HCT116 (cell line): ENCODE results near the gene SNAPC2. TPM values are rescaled to one million over a fixed set of nuclear protein-coding genes. Genes with fewer than 3 reads are reported as not detected.

Experiments
- ATAC-seq: fragments of 200-7000 bp; cut with Tn5 transposase; 2 replicates; pipeline ENCODE4 v1.9.1; 2020; ENCODE audit warnings: mild to moderate bottlenecking, moderate library complexity
- BruUV-seq: library from RNA; stranded (reverse); fragments of 400-500 nt; replicated peaks from 2 replicates; lab custom pipeline; 2021; lab: Mats Ljungman, UMichigan
- CTCF ChIA-PET: fragments of 300-600 bp; sonication (Branson Sonifier 250); formaldehyde crosslinking; loops from one replicate; lab custom pipeline; 2021; ENCODE audit warnings: antibody characterized with exemption; lab: Charles Lee
- POLR2A ChIA-PET: fragments of 300-600, 350-600 bp; sonication (Branson Sonifier 250); formaldehyde crosslinking; loops from one replicate; lab custom pipeline; 2021; ENCODE audit warnings: antibody characterized with exemption; lab: Charles Lee
- RAD21 ChIA-PET, 2 experiments: fragments of 300-600 bp; sonication (Branson Sonifier 250); formaldehyde crosslinking; loops; one replicate each; lab custom pipeline; 2023; ENCODE audit warnings: low total read pairs in 2 of 2; ENCODE audit not compliant: uncharacterized antibody in 2 of 2, unreplicated experiment in 2 of 2, low non-redundant PET in 1 of 2; lab: Charles Lee
- DNase-seq: peaks from one replicate; pipeline ENCODE4 v3.0.0-alpha.2; 2010; ENCODE audit warnings: low read depth, low spot score
- H2AFZ ChIP-seq: fragments of 200-600 bp; shearing (Covaris generic), sonication (generic); 2 replicates; pipeline ENCODE4 v1.6.1; 2017; ENCODE audit warnings: low read depth, mixed run types, mixed read lengths, antibody characterized with exemption, low read length; ENCODE audit not compliant: poor library complexity, severe bottlenecking
- H3K27ac ChIP-seq: 2 replicates; pipeline ENCODE4 v1.5.1; 2012; ENCODE audit warnings: low read depth, low read length
- H3K27me3 ChIP-seq: fragments of 200-600 bp; sonication (generic); 2 replicates; pipeline ENCODE4 v1.6.1; 2016; ENCODE audit warnings: mixed run types, low read length, mixed read lengths; ENCODE audit not compliant: insufficient read depth
- H3K36me3 ChIP-seq, 2 experiments: fragments of 200-500 bp in 1 of 2; fragments of 200-600 bp in 1 of 2; sonication (Bioruptor generic) in 1 of 2; sonication (generic) in 1 of 2; 2 replicates each; pipeline versions ENCODE4 v1.5.1 to v1.6.1; 2014 to 2016; ENCODE audit warnings: low read length in 2 of 2, inconsistent platforms in 1 of 2, mixed read lengths in 1 of 2, mixed run types in 1 of 2; ENCODE audit not compliant: insufficient read depth in 2 of 2, control insufficient read depth in 1 of 2
- H3K4me1 ChIP-seq, 2 experiments: fragments of 200-600 bp in 1 of 2; sonication (generic) in 1 of 2; 2 replicates each; pipeline versions ENCODE4 v1.5.1 to v1.6.1; 2012 to 2017; ENCODE audit warnings: low read length in 2 of 2, inconsistent platforms in 1 of 2, mild to moderate bottlenecking in 1 of 2, mixed read lengths in 1 of 2, mixed run types in 1 of 2, moderate library complexity in 1 of 2; ENCODE audit not compliant: insufficient read depth in 2 of 2, control insufficient read depth in 1 of 2
- H3K4me2 ChIP-seq: fragments of 200-600 bp; sonication (generic); 2 replicates; pipeline ENCODE4 v1.6.1; 2017; ENCODE audit warnings: mixed run types, low read length, mixed read lengths
- H3K4me3 ChIP-seq, 2 experiments: fragments of 200-600 bp in 1 of 2; sonication (generic) in 1 of 2; replicated peaks in 1 of 2; 2 replicates each; pipeline ENCODE4 v1.5.1; 2011 to 2016; ENCODE audit warnings: low read length in 2 of 2, control low read depth in 1 of 2, low read depth in 1 of 2, mild to moderate bottlenecking in 1 of 2, mixed read lengths in 1 of 2, mixed run types in 1 of 2
- H3K79me2 ChIP-seq: fragments of 200-600 bp; sonication (generic); 2 replicates; pipeline ENCODE4 v1.6.1; 2017; ENCODE audit warnings: mild to moderate bottlenecking, mixed run types, low read length, moderate library complexity, mixed read lengths; ENCODE audit not compliant: insufficient read depth
- H3K9ac ChIP-seq: fragments of 200-600 bp; sonication (generic); 2 replicates; pipeline ENCODE4 v1.6.1; 2016; ENCODE audit warnings: low read length, mixed read lengths
- H3K9me2 ChIP-seq: fragments of 200-600 bp; sonication (generic), shearing (Covaris generic); 2 replicates; pipeline ENCODE4 v1.6.1; 2017; ENCODE audit warnings: mixed run types, mild to moderate bottlenecking, moderate library complexity; ENCODE audit not compliant: insufficient read depth
- H3K9me3 ChIP-seq, 2 experiments: fragments of 200-500 bp in 1 of 2; fragments of 200-600 bp in 1 of 2; sonication (Bioruptor generic) in 1 of 2; sonication (generic) in 1 of 2; 2 replicates each; pipeline ENCODE4 v1.6.1; 2014 to 2017; ENCODE audit warnings: low read length in 2 of 2, mixed read lengths in 2 of 2, inconsistent platforms in 1 of 2, low read depth in 1 of 2, mild to moderate bottlenecking in 1 of 2, mixed run types in 1 of 2, moderate library complexity in 1 of 2; ENCODE audit not compliant: control insufficient read depth in 1 of 2, insufficient read depth in 1 of 2
- H4K20me1 ChIP-seq: fragments of 200-600 bp; sonication (generic), shearing (Covaris generic); 2 replicates; pipeline ENCODE4 v1.6.1; 2017; ENCODE audit warnings: mixed run types, mild to moderate bottlenecking, moderate library complexity; ENCODE audit not compliant: insufficient read depth
- CEBPB ChIP-seq: IDR thresholded peaks from 2 replicates; pipeline ENCODE4 v1.6.1; 2012; ENCODE audit warnings: low read depth
- EGR1 ChIP-seq: IDR thresholded peaks from 2 replicates; pipeline ENCODE4 v1.6.1; 2012; ENCODE audit warnings: low read depth
- JUND ChIP-seq: IDR thresholded peaks from 2 replicates; pipeline ENCODE4 v1.6.1; 2012
- POLR2AphosphoS5 ChIP-seq: IDR thresholded peaks from 2 replicates; pipeline ENCODE4 v1.6.1; 2011; ENCODE audit warnings: mild to moderate bottlenecking, low read depth, low read length, moderate library complexity
- SIN3A ChIP-seq: IDR thresholded peaks from 2 replicates; pipeline ENCODE4 v1.6.1; 2012; ENCODE audit warnings: low read depth
- SP1 ChIP-seq: IDR thresholded peaks from 2 replicates; pipeline ENCODE4 v1.6.1; 2012; ENCODE audit warnings: low read depth
- SRF ChIP-seq: IDR thresholded peaks from 2 replicates; pipeline ENCODE4 v1.6.1; 2012; ENCODE audit warnings: low read depth
- TCF7L2 ChIP-seq: IDR thresholded peaks from 2 replicates; pipeline ENCODE4 v1.7.0; 2011; ENCODE audit warnings: borderline replicate concordance, inconsistent platforms; ENCODE audit not compliant: insufficient read depth, insufficient read length; ENCODE audit errors: extremely low read depth
- ZNF274 ChIP-seq: fragments of 200-500 bp; sonication (Bioruptor generic); IDR thresholded peaks from 2 replicates; pipeline ENCODE4 v1.6.1; 2014; ENCODE audit warnings: mild to moderate bottlenecking, low read depth, low read length, inconsistent platforms
- intact Hi-C: fragments of 100-400 bp; cut with micrococcal nuclease; formaldehyde crosslinking; loops from 2 replicates; pipeline ENCODE4 v1.10.0; 2022
- total RNA-seq: library from RNA; stranded (reverse); gene quantifications from one replicate; pipeline ENCODE4 v1.2.1, GENCODE V29; 2021; ENCODE audit not compliant: unreplicated experiment
- TF ChIP-seq, protein P1 (sequence below), 3 experiments: fragments of 200-600 bp in 1 of 3; sonication (generic) in 1 of 3; IDR thresholded peaks in 2 of 3; conservative IDR thresholded peaks in 1 of 3; 2 replicates each; pipeline ENCODE4 v1.5.1; 2012 to 2017; ENCODE audit warnings: low read depth in 2 of 3, low read length in 2 of 3, antibody characterized with exemption in 1 of 3, borderline replicate concordance in 1 of 3, control low read depth in 1 of 3, mild to moderate bottlenecking in 1 of 3, mixed read lengths in 1 of 3, mixed run types in 1 of 3, moderate library complexity in 1 of 3; ENCODE audit not compliant: insufficient read depth in 1 of 3
- TF ChIP-seq, protein P2 (sequence below): IDR thresholded peaks from 2 replicates; pipeline ENCODE4 v1.6.1; 2011; ENCODE audit warnings: mild to moderate bottlenecking, low read length, moderate library complexity; ENCODE audit not compliant: insufficient replicate concordance; ENCODE audit errors: extremely low read depth
- TF ChIP-seq, protein P3 (sequence below): IDR thresholded peaks from 2 replicates; pipeline ENCODE4 v1.6.1; 2012

Gene SNAPC2
- total RNA-seq, 1 experiment from 2014 or later: 42.9 TPM

DNA sequence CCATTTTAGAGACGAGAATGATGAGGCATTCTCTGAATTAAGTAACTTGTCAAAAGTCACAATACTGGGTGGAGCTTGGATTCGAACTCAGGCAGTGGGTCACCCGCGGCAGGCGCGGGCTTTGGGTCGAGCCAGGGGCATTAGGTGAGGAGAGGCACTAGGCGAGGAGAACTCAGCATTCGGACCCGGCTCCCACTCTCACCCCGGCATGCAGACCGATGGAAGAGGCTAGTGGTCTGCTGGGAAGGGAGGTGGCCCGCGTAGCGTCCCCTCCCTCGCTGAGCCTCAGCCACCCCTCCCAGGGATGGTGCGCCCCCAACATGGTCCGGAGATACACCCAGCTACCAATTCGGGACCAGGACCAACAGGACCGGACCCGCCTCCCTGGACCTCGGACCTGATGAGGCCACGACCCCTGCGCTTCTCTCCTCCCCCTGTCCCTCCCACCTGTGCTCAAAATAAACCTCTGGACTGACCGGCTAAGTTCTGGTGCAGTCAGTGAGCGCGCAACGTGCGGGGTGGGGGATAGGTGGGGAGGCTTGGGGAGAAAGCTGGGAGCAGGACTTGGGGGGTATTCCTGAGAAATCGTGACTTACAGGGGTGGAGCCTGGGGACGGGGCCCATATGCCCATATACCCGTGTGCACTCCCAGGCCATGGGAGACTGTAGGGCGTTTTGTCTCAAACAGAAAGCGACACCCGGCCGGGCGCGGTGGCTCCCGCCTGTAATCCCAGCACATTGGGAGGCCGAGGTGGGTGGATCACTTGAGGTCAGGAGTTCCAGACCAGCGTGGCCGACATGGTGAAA, 1.3 kb upstream of the SNAPC2 start (continued):
- TF ChIP-seq TCF7L2 (no peak), ZNF274 (no peak), SIN3A (no peak), EGR1 (no peak), CEBPB (no peak)
- TF ChIP-seq, protein P1, sequence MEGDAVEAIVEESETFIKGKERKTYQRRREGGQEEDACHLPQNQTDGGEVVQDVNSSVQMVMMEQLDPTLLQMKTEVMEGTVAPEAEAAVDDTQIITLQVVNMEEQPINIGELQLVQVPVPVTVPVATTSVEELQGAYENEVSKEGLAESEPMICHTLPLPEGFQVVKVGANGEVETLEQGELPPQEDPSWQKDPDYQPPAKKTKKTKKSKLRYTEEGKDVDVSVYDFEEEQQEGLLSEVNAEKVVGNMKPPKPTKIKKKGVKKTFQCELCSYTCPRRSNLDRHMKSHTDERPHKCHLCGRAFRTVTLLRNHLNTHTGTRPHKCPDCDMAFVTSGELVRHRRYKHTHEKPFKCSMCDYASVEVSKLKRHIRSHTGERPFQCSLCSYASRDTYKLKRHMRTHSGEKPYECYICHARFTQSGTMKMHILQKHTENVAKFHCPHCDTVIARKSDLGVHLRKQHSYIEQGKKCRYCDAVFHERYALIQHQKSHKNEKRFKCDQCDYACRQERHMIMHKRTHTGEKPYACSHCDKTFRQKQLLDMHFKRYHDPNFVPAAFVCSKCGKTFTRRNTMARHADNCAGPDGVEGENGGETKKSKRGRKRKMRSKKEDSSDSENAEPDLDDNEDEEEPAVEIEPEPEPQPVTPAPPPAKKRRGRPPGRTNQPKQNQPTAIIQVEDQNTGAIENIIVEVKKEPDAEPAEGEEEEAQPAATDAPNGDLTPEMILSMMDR (IDR thresholded peaks at IDR 0.05 in 2 of 3, conservative IDR thresholded peaks at IDR 0.05 in 1 of 3; ENCODE audit: borderline replicate concordance in 1 of 3, insufficient read depth in 1 of 3, low read depth in 2 of 3, low read length in 2 of 3): no peak
- TF ChIP-seq, all 23 proteins: peak for 0

DNA sequence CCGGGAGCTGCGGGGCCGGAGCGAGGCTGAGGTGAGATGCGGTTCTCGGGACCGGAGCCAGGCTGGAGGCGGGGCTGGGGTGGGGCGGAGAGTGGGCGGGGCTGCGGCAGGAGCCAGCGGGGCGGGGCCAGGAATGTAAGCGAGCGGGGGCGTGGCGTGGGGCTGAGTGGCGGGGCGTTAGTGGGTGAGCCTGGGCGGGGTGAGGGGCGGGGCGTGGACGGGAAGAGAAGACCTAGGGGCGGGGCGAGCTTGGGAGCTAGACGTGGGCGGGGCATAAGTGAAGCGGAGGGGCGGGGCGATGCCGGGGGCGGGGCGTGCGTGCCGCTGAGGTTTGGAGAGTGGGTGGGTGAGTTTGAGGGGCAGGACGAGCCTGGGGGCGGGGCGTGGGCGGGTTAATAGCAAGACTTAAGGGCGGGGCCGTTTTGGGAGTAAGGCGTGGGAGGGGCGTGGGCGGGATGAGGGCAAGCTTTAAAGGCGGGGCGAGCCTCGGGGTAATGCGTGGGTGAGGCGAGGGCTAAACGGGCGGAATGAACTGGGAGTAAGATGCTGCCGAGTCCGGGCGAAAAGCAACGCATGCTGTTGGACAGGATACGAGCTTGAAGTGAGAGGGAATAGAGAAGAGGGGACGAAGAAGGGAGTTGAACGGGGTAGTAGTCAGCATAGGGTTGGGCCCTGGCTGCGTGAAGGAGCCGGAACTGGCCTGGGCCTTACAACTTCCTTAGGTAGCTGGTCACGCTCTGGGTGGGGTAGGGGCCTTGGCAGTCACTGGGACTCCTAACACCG, 572 bp downstream of the SNAPC2 start:
- H3K4me1 ChIP-seq: peaks cover 21 to 64% of the 10 kb centered on the region in 2 experiments; a peak in 3 of 4 replicates
- ChIA-PET POLR2A (interaction anchor here (0.6 to 2.7 kb wide), 17 partner anchors 9 to 1410 kb away, joined by 3 to 33 read pairs (median 6); partner anchors contain the start of genes LRRC8E, MAP2K7 and TIMM44), RAD21 (interaction anchor here (0.6 to 2.0 kb wide), 9 partner anchors 8 to 579 kb away, joined by 3 to 9 read pairs (median 6); partner anchors contain the start of gene TIMM44 (in 1 of the 2)), CTCF (interaction anchor here (0.6 to 5.2 kb wide), 16 partner anchors 9 to 567 kb away, joined by 3 to 41 read pairs (median 4); partner anchors contain the start of genes MAP2K7, TIMM44 and TRAPPC5)
- BruUV-seq: TSS peak; percentile 34
- peak overlapping the region; percentile 89 for H3K9ac ChIP-seq
- peak overlapping the region; percentile 91 for H3K4me2 ChIP-seq
- H3K27ac ChIP-seq: peak overlapping the region; percentile 89
- DNase-seq (peak; percentile 89), ATAC-seq (peak; percentile 42)
- no peak overlapping the region for H2AFZ ChIP-seq
- intact Hi-C loops: loop anchor here (1.0 to 5.0 kb wide), 2 partner anchors 50 to 68 kb away; no protein-coding TSS in a partner anchor
- no peaks in the 10 kb centered on the region for H3K9me3 ChIP-seq
- H3K27me3 ChIP-seq: no peaks in the 10 kb centered on the region
- peak overlapping the region; percentile 66 to 74 for H3K4me3 ChIP-seq
- peaks cover 10% of the 10 kb centered on the region; the same call in 1 of the 2 replicates for H3K79me2 ChIP-seq
- H4K20me1 ChIP-seq: no peaks in the 10 kb centered on the region
- H3K9me2 ChIP-seq: no peaks in the 10 kb centered on the region
- H3K36me3 ChIP-seq: peaks cover 0 to 12% of the 10 kb centered on the region in 2 experiments; a peak in 3 of 4 replicates
- no peak for TF ChIP-seq SP1
- TF ChIP-seq, protein P2, sequence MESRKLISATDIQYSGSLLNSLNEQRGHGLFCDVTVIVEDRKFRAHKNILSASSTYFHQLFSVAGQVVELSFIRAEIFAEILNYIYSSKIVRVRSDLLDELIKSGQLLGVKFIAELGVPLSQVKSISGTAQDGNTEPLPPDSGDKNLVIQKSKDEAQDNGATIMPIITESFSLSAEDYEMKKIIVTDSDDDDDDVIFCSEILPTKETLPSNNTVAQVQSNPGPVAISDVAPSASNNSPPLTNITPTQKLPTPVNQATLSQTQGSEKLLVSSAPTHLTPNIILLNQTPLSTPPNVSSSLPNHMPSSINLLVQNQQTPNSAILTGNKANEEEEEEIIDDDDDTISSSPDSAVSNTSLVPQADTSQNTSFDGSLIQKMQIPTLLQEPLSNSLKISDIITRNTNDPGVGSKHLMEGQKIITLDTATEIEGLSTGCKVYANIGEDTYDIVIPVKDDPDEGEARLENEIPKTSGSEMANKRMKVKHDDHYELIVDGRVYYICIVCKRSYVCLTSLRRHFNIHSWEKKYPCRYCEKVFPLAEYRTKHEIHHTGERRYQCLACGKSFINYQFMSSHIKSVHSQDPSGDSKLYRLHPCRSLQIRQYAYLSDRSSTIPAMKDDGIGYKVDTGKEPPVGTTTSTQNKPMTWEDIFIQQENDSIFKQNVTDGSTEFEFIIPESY: no peak
- TF ChIP-seq, protein P3, sequence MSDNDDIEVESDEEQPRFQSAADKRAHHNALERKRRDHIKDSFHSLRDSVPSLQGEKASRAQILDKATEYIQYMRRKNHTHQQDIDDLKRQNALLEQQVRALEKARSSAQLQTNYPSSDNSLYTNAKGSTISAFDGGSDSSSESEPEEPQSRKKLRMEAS: peak; percentile 14; the same call in 1 of the 2 replicates
- TF ChIP-seq SRF: no peak
- no peak for TF ChIP-seq JUND
- peak; percentile 34 for TF ChIP-seq POLR2AphosphoS5
- TF ChIP-seq EGR1: peak; percentile 98
